GM18870 (cell line): ENCODE data around the gene ANKS3.

Experiments
- ATAC-seq: cut with Tn5 transposase; IDR thresholded peaks from one replicate; pipeline ENCODE4 v1.9.1; 2021; ENCODE audit warnings: moderate library complexity; ENCODE audit not compliant: unreplicated experiment

Gene ANKS3

GRCh38 chr16:4729876-4730275 lies 4.2 kb downstream of the ANKS3 start:
- no peak for ATAC-seq

DNA sequence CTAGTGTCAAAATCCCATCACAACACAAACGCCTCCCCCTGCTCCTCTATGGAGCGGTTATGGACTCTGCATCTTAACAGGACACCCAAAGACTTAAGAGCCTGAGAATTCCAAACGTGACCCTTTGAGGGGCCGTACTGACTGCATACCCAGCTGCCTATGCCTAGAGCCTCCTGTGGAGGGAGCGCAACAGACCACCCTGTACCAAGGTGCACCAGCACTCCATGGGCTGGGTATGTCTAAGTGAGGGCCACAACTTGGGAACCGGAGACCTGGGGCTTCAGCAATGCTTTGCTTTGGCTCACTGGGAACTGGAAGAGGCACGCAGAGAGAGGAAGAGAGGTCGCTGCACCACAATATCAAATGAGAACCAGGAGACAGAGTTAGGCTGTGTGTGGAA lies 5.4 kb downstream of the ANKS3 start:
- no peak for ATAC-seq

DNA sequence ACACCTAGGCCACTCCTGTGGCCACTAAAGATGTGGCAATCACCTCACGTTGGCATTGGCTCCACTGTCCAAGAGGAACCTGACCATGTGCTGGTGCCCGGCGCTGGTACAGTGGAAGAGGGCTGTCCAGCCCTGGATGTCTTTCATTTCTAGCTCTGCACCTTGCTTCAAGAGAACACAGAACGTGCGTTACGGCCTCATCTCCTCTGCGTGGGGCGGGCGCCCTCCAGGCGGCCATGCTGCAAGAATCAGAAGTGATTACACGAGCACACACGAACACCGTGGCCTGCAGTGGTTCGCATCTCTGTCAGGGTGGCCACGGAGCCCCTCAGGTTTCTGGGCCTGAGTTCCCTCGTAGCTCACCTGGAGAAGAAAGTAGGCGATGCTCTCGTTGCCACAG lies 7.5 kb downstream of the ANKS3 start:
- ATAC-seq: no peak

DNA sequence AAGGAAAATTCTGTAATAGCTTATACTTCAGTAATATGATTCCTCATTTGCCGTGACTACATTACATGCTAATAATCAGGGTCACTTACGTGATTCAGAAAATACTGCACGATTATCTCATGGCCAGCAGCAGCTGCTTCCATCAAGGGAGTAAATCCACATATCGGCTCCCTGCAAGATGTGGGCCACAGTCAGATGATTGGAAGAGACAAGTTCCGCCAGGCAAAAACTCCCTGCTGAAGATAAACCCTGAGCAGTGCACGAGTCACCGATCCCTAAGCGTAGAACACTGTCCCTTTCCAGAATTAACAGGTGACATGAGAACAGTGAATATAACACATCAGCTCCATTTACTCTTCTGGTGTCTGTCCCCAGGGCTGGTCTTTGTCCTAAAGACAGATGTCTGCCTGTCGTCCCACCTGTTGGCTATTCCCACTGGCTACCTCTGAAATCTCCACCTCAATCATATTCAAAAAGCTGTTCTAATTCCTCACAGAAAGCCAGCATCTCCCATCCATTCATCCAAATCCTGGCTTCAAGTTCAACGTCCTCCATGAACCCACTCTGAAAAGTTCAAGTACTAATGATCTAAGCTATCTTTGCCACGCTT lies 9.3 kb downstream of the ANKS3 start:
- ATAC-seq: no peak

- ATAC-seq: no peak
Measured at GRCh38 chr16:4723071-4723767, 10.9 kb downstream of the ANKS3 start.

GRCh38 chr16:4718466-4718865 lies 15.6 kb downstream of the ANKS3 start:
- ATAC-seq: no peak

DNA sequence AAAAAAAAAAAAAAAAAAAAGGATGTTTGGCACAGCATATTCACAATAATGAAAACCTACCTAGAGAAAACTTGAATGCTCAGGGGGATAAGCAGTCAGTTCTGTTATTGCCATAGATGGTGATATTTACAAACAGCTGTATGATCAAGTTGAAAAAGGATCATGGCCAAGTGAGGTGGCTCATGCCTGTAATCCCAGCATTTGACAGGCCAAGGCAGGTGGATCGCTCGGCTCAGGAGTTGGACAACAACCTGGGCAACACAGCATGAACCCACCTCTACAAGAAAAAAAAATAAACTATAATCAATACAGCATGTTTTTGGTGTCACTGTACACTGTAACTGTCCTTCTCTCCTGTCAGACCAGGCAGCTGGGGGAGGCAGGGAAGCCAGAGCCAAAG lies 19.1 kb downstream of the ANKS3 start:
- no peak for ATAC-seq

DNA sequence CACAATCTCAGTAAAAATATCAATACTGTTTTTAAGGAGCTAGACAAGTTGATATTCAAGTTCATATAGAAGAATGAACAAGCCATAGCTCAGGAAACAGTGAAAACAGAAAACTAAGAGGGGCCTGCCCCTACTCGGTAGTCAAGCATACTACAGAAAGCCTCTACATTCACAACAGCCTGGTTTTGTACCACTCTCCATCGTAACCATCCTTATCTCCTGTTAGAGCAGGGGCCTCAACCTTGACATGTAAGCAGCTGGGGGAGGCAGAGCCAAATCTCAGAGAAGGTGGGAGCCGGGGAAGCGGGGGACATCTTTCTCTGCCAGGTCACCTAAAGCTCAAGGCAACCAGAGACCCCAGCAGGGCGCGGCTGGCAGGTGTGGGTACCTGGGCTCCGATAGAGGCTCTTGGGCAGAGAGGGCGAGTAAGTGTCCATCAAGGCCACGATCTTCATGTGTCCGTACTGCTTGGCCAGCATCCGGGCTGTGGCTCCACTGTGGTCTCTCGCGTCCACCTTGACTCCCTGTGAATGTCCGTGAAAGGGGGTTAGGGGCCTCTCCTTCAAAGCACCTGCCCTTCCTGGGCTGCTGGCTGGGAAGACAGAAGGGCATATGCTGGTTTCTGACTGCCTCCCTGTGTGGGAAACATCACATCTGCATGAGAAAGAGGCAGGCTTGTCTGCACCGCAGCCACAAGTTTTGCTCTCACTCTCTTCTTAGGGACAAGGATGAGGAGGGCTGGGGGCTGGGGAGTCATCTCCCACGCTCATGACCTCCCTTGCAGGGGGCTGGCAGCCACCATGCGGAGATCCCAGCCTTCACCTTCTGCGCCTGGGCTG lies 20.2 kb downstream of the ANKS3 start:
- ATAC-seq: no peak

- ATAC-seq: no peak
Measured at GRCh38 chr16:4709481-4709880, 24.6 kb downstream of the ANKS3 start.

GRCh38 chr16:4706871-4707270 lies 27.2 kb downstream of the ANKS3 start:
- no peak for ATAC-seq

DNA sequence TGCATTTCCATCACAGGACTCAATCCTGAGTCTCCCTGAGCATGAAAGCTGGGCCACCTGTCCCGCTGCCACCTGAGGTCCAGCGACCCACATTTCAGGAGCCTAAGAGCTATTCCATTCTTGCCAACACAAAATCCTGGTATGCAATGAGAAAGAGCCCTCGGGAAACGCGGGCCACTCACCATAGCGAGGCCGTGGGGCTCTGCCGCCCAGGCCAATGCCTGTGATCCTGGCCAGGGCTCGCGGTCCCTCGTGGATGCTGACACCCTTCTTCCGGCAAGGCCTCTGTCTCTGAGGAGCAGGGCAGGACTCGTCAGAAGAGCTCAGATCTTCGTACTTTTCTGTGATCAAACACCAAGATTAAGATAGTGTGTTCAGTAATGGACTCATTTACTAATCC lies 29.2 kb downstream of the ANKS3 start:
- no peak for ATAC-seq

- no peak for ATAC-seq
Measured at GRCh38 chr16:4704491-4704890, 29.6 kb downstream of the ANKS3 start.

- no peak for ATAC-seq
Measured at GRCh38 chr16:4703906-4704305, 30.2 kb downstream of the ANKS3 start.

GRCh38 chr16:4702466-4702808 lies 31.6 kb downstream of the ANKS3 start:
- ATAC-seq: no peak

DNA sequence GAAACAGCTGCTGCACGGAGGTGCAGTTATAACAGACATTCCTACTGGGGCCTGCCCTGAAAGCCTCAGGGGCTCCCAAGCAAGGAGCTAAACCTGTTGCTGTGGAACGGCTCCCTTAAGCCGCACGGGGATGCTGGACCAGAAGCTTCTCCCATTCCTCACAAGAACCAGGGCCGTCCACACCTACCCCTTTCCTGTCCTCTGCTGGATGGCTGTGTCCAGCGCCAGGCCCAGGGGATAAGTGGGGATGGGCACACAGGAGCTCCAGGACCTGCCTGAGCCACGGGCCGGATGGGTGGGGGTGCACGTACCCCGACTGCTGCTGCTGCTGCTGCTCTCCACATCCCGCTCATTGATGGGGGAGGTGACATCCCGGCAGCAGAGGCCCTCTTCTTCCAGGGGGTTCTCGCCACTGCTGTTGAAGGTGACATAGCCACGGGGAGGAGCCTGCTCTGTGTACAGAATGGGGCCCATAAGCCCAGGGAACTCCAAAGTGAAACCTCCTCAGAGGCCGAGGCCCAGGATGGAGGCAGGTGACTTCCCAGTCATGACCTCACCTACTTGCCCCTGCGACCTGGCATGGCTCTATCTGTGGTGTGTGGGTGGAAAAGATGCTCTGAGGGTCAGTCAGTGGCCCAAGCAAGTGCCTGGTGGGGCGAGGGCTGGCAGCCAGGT lies 32.1 kb downstream of the ANKS3 start:
- ATAC-seq: no peak

DNA sequence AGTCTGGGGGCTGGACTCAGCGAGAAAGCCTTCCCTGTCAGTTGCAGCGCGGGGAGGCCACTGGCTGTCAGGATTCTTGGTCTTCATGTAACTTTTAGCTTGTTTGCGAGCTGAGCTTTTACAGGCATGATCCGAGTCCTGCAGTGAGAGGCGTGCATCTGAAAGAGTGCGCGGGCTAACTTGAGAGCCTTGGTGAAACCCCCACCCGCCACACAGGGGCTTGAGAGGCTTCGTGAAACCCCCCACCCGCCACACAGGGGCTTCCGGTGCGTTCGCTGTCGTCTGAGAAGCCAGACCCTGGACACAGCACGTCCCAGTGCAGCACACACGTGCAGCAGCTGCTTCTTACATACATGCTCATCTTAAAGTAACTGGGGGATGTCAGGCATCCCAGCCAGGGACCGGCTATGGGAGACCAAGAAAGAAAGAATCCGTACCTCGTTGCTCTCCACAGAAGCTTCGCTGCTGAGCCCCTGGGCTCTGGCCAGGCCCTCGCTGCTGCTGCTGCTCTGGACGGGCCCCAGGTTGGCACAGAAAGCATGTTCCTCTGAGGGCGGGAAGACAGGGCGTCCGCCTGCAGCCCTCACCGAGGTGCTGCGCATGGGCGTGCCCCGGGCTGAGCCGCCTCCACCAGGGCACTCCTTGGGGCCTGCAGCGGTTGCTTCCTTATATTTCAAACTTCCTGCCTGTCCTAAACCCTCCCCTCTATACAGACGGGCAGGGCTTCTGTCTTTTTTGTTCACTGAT lies 32.9 kb downstream of the ANKS3 start:
- ATAC-seq: no peak

DNA sequence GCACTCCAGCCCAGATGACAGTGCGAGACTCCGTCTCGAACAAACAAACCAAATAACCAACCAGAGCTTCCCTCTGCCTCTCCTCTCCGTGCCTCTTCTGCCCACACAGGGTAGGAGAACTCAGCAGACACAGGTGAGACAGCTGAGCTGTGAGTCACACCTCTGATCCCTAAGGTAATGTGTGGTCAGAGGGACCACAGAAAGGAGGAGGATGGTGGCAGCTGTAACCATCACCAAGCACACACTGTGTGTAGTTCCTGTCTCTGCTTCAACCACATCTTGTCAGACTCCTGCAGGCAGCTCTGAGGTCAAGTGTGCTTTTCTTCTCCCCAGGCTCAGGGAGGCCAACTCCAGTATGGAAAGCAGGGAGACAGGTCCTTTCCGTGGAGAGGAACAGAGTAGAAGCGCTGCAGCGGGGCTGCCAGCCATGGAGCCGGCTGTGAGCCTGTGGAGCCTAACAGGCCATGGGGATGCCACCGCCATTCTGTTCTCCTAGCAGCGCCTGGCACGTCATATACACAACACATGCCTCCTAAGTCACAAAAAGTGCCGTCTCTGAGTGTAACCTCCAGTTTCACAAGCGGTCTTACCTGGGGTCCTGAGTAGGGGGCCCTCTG lies 33.6 kb downstream of the ANKS3 start:
- ATAC-seq: no peak

DNA sequence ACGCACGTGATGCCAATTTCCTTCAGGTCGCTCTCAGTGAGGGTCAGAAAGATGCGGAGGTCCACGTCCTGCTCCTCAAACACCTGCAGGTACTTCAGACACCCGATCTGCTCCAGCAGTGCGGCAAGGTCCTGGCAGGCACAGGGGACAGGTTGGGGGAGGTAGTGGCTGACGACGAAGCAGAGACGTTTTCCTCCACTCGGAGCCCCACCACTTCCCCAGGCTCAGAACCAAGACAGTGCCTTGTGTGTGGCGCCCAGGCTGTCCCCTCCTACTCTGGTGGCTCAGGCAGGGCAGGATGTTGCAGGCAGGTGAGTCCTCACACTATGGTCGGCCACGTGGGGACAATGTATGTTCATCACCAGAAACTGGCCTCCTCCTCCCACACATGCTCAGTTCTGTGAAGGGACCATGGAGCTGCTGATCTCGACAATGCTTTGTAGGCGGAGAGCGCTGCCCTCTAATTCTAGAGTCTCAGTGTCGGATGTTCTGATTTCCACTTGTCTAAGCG lies 35.0 kb downstream of the ANKS3 start:
- ATAC-seq: no peak

- no peak for ATAC-seq
Measured at GRCh38 chr16:4698321-4699045, 35.6 kb downstream of the ANKS3 start.

DNA sequence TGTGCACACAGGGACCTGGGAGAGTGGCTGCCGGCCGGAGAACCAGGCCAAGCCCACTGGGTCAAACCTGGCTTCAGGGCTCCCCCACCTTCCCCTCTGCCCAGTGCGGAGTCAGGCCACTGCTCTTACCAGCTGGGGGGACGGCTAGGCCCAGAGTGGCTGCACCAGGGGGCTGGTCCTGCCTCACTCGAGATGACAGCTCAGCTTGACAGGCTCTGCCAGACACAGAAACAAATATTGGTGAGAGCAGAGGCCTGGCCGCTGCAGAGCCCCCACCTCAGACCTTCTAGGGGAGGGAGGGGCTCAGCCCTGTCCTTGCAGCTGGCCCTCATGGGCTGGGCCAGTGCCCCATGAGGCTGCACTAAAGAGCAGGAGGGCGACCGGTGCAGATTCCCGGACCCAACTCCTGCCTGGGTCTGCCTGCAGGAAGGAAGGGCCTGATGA lies 36.2 kb downstream of the ANKS3 start:
- ATAC-seq: no peak
